GM18858 (cell line): ENCODE measurements around the gene ADGRL2.
"Not testable (repeated sequence)": the region's sequence is repeated elsewhere in the genome, so short reads cannot be mapped to it uniquely, and the experiment has no call there.

Experiments used
- ATAC-seq: cut with Tn5 transposase; IDR thresholded peaks from one replicate; pipeline ENCODE4 v1.9.1; 2021; ENCODE audit not compliant: unreplicated experiment

ADGRL2 gene

DNA sequence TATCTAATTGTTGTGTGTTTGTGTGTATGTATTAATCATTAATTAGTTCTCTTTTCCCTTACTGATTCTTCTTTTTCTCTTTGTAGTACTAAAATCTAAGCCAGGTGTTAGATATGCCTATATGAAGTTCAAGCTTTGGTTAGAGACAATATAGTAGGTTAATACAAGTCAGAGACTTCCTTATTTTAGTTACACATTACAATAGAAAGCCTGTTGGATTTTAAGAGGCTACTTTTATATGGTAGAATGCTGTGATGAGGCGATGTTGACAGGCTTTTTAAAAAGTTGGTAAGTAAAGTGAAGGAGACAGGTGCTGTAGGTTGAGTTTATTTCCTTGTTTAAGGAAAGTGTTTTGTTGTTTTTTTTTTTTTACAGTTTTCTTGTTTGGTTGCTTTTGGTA lies 45.9 kb downstream of the ADGRL2 start:
- no peak for ATAC-seq

- no peak for ATAC-seq
Observed at GRCh38 chr1:81847063-81847462, 46.3 kb downstream of the ADGRL2 start.

DNA sequence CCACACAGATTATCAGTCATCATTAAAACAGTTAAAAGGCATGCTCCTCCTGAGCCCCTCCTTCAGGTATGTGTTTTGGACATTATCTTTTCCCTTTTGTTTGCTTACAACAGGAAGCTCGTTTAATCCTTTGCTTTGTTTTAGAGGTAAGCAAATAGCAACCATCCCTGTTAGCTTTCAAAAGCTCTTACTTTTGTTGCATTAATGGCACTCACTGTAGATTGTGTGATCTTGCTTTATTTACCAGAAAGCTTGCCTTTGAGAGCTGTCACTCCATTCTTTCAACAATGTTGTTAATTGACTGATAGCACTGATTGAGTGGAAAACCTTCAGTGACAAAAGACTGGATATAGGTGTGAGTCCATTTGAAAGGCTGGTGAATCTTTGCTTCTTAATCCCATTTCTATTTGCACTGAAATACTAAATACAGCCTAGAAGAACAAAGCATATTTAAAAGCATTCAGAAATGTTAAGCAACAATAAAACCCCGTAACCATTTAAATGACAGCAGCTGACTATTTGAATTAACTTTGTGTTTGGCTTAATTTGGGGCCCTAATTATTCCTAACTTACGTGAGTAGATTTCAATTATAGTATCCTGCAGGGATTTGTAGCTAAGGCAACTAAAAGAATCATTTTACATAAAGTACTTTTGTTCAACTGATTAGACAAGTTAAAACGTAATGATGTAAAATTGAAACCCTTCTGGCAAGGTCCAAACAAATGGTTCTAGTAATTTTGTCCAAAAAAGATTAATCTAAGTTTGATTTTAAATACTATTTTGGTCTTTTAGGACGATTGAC lies 48.3 kb downstream of the ADGRL2 start:
- ATAC-seq, result no peak

DNA sequence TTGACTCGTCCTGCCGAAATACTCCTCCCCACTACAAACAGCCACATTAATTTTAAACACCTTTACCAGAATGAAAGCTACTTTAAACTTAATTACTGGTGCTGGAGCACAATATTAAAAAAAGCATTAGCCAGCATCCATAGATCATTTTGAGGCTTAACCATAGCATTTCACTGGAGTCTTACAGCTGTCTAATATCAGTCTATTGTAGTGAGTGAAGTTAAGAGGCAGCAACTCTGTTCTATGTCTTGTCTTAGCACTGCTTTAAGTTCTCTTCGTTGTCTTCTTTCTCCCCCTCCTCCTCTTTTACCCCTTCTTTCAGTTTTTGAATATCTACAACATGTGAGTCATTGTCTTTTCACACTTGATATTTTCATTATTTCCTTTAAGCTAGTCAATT lies 49.3 kb downstream of the ADGRL2 start:
- no peak for ATAC-seq

GRCh38 chr1:81850495-81850894 lies 49.8 kb downstream of the ADGRL2 start:
- no peak for ATAC-seq

- ATAC-seq, result no peak
Observed at GRCh38 chr1:81851217-81851616, 50.5 kb downstream of the ADGRL2 start.

GRCh38 chr1:81852961-81853360 lies 52.2 kb downstream of the ADGRL2 start:
- ATAC-seq, result no peak

GRCh38 chr1:81867235-81867634 lies 66.5 kb downstream of the ADGRL2 start:
- no peak for ATAC-seq

GRCh38 chr1:81869307-81869706 lies 68.6 kb downstream of the ADGRL2 start:
- no peak for ATAC-seq

GRCh38 chr1:81871091-81871490 lies 70.4 kb downstream of the ADGRL2 start:
- ATAC-seq, result not testable (repeated sequence)

DNA sequence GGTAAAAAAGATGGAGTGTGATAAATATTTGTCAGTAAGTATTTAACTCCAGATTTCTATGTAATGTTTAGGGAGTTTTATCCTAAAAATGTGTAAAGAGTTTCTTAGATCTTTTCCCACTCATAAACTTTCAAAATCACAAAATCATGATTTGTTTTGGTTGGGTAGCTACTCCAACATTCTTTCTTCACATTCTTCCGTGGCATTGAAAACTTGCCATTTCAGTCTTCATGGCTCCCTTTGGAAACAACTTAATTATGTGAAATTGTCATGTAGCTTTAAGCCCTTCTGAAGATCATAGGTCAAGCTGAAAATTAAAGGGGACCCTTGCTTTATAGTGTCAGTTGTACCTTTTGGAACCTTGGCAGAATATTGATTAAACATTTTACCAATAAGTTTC lies 73.2 kb downstream of the ADGRL2 start:
- no peak for ATAC-seq

- ATAC-seq, result no peak
Observed at GRCh38 chr1:81874461-81874860, 73.7 kb downstream of the ADGRL2 start.

DNA sequence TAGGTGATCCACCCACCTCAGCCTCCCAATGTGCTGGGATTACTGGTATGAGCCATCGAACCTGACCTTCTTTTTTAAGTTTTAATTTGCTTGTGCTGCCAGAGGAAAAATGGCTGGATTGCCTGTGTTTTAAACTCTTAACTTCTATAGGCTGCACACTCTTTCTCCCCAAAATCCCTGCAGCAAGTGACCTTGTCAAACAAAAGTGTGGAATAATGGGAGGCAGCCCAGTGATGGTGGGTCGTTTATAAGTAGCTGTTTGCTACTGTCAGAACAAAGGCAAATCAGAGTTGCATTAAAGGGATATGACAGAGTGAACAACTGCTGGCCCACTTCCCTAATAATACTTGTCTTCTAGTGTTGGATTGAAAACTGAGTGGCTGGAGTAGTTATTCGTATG lies 74.2 kb downstream of the ADGRL2 start:
- ATAC-seq, result no peak

DNA sequence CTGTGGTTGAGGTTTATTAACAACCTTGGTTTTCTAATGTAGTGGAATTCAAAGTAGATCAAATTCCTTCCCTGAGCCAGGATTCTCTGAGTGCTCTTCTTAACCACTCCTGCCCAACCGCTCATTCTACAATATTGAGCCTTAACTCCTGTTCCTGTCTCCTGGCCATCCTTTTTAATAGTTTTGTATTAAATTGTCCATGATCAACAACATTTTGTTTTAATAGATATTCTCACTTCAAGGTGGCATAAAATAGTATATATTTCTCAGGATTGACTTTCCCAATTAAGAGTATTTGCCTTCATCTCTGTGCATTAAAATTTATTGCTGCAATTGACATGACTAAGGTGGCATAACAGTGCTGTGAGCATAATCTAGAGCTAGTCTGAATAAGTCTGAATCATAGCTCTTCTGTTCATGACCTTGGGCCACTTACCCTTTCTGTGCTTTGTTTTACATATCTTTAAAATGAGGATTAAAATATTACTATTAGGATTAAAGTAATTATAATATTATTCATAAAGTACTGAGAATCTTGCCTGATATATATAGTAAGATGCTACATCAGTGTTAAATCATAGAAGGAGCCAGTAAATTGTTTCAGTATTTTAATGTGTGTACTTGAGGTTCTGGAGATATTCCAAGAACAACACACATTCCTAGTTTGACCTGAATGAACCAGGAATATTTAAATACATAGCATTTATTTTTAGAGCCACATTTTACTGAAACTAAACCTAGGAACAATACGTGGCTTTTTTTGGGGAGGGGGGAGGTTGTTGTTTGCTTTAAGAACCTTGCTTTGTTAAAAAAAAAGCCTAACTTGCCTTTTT lies 76.4 kb downstream of the ADGRL2 start:
- no peak for ATAC-seq

DNA sequence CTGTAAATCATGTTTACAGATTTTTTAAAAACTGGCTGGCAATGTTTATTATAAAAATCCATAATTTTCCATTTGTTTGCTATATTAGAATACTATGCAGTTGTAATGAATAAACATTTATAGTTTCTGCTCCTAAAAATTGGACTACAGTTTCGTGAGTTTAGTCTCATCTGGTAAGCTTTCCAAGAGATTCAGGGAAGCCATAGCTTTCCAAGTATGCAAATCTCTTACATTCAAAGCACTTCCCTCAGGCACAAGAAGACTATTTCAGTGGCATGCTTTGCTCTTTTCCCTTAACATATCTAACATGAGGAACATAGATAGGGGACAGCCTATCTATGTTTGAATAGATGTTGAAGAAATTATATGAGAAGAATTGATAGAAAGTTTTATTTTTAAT lies 77.2 kb downstream of the ADGRL2 start:
- no peak for ATAC-seq

DNA sequence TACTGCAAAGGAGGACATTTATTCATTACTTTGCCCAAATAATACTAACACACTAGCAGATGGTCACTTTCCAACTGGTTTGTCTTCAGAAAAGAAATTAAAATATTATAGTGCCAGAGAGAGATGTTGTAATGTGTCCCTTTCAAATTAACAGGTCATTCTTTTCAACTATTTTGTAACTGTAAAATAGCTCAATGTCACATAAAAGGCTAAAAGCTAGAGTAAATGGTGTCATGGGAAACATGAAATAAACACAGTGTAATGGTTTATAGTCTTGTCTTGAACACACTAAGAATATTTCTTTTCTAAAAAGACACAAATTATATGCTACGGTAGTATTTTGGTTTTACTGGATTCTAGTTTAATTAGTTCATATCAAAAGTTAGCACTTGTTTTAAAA lies 77.8 kb downstream of the ADGRL2 start:
- no peak for ATAC-seq

GRCh38 chr1:81880781-81881180 lies 80.0 kb downstream of the ADGRL2 start:
- ATAC-seq, result no peak

DNA sequence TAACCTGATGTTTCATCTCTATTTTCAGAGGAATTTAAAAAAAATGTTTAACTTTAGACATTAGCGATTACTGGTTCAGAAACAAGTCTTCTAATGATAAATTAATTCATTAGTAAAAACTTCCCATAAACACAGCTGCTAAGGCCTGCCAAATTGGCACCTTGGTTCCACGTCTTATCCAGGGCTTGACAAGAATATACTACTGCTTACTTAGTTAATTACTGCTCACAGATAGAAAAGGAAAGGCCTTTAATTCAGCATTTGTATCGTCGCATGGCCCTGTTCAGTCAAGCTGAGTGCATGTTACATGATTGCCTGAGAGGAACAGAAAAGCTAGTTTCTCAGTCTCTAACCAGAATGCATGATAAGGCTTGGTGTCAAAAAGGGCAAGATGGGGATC lies 84.6 kb downstream of the ADGRL2 start:
- no peak for ATAC-seq

DNA sequence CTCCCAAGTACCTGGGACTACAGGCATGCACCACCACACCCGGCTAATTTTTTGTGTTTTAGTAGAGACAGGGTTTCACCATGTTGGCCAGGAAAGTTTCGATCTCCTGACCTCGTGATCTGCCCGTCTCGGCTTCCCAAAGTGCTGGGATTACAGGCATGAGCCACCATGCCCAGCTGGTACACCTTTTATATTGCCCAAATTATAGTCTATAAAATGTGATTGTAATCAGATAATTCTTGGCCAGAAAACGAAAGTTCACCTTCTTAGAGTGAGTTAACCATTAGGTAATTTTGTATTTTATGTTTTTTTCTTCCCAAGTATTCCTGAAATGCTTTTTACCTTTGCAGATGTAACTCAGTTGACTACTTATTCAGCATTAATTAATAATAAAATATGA lies 85.6 kb downstream of the ADGRL2 start:
- not testable (repeated sequence) for ATAC-seq

DNA sequence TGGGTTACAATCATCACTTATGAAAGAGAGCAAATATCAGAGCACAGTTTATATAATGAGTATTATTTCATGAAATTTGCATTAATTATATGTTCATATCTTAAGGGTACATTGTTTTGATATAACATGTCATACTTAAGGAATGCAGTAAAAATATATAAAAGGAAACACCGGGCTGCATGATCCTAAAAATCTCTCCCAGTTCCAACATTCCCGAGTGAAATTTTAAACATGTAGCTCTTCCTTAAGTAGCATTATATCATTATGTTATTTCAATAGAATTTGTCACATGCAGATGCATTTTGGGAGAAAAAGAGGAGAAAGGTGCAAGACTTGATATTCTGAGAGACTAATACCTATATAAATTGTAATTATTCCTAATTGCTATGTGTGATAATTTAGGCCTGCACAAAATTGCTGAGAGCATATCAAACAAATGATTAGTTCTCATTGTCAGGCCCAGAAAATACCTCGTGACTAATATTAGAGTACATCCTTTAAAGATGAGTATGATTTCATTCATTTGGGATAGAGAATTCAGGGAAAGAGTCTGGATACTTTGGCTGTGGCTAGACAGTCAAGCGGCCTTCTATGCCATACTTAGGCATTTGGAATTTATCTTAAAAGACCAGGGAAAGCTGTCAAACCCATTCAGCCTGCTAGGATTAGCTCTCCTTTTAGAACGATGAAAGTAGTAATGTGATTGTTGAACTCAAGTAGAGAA lies 86.8 kb downstream of the ADGRL2 start:
- no peak for ATAC-seq

- no peak for ATAC-seq
Observed at GRCh38 chr1:81889166-81889565, 88.4 kb downstream of the ADGRL2 start.

DNA sequence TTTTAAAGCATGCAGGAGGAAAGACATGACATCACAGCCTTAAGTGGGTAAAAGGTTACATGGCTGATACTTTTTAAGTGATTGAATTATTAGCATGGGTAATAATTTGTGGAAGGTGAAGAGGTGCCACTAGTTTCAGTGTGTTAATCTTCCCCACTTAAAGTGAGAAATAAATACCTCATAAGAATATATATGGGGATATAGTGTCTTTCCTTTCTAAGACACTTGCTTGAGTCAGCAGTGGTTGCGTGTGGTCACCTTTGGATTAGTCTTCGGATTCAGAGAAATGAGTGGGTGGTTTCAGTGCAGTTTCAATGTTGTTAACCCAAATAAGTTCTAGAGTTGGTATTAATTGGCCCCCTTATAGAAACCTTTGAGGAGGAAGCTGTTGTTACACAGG lies 94.1 kb downstream of the ADGRL2 start:
- no peak for ATAC-seq
